HG03039 (cell line): ENCODE measurements around the gene ZC3H18.

ENCODE experiments used
- ATAC-seq: cut with Tn5 transposase; IDR thresholded peaks from one replicate; pipeline ENCODE4 v1.9.1; 2021; ENCODE audit warnings: mild to moderate bottlenecking, moderate library complexity; ENCODE audit not compliant: unreplicated experiment

Gene ZC3H18

DNA sequence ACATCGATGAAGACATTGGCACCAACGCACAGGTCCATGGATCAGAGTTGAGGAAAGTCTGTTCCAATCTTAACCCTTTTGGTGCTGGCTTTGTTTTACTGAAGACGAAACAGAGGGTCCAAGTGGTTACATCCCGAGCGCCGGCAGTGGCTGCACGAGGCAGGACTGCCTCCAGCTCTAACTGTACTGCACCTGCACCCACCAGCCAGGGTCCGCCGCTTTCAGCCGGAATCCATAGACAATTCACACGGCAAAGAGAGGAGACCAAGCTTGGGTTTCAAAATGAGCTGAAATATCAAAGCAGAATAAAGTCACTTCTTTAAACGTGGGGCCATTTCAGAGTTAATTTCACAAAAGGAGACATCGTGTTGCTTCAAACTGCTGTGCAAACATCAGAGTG is 21.2 kb upstream of the ZC3H18 start:
- no peak for ATAC-seq

DNA sequence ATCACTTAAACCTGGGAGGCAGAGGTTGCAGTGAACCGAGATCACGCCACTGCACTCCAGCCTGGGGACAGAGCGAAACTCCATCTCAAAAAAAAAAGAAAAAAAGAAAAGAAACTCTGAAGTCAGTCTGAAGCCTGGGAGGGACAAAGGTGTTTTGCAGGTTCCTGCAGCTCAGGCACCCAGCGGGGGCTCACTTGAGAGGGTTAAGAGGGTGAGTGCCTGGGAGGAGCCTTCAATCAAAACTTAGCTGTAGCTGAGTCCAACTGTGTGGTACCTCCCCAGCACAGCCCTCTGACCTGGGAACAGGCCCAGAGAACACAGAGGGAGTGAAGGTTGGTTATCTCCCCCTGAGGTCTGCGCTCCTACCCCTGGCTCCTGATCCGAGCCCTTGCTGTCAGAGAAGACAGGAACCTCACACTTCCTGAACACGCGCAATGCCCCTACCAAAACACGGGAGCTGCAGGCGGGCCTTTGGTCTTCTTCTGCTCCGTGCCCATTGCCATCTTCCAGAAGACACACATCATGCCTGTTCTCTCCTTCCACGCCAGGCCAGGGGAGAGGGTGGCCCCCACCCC is 20.4 kb upstream of the ZC3H18 start:
- no peak for ATAC-seq

DNA sequence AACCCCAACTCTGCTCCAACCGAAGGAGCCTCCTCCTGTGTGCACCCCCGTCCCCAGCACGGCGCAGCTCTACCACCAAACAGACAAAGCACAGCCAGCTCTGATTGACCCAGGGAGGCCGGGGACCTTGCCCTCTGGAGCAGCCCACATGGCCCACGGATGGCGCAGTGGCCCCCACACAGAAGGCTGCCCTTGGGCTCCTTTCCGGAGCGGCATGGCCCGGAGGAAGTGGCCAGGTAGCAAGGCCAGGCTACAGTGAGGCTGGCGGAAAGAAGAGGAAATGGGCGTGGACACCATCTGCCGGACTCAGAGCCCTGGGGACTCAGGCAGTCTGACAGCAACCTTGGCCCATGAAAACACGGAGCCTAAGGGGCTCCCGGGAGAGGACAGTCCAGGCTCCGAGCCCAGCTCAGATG is 19.9 kb upstream of the ZC3H18 start:
- ATAC-seq = no peak

DNA sequence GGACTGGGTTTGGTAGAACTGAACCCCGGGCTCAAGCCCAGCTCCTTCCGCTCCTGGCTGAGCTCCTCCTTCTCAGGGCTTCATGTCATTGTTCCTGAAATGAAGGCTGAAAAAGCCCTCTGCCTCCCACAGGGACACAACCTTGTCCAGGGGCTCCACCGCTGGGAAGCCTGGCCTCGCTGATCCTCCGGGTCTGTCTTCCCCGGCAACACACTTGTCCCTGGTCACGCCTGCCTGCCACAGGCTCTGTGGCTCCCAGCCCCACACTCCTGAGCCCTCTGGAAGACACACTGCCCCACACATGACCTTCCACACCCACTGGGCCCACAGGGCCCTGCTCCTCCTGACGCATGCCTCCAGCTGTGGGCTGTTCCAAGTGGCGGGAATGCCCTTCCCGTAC is 18.0 kb upstream of the ZC3H18 start:
- ATAC-seq = no peak

DNA sequence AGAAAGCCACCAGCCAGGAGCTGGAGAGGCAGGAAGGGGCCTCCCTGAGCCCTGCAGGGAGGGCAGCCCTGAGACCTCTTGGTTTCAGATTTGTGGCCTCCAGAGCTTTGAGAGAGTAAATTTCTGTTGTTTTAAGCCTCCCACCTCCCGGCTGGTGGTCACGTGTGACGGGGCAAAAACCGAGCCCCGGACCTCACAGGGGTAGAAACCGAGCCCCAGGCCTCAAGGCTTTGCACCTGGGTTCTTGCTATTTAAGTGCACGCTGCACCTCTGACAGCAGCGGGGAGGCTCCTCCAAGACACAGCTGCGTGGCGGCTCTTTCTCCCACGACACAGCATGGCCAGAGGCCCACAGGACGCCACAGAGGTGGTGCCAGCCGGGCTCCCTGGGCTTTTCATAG is 17.4 kb upstream of the ZC3H18 start:
- ATAC-seq = no peak

DNA sequence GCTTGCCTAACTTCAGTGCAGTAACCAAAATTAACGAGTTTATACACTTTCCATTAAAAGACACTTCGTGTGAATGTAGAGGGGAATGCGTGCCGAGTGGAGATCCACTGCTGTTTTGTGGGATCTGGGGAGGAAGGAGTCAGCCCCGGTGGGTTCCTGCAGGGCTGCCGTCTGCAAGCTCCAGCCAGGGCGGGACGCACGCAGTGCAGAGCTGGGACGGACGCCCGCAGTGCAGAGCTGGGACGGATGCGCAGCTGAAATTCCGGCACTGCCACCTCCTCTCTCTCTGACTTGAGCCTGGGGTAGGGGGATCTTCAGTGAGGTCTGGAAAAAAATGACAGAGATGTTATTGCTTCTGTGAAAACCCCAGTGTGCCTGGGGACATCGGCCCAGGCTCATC is 16.5 kb upstream of the ZC3H18 start:
- ATAC-seq = no peak

DNA sequence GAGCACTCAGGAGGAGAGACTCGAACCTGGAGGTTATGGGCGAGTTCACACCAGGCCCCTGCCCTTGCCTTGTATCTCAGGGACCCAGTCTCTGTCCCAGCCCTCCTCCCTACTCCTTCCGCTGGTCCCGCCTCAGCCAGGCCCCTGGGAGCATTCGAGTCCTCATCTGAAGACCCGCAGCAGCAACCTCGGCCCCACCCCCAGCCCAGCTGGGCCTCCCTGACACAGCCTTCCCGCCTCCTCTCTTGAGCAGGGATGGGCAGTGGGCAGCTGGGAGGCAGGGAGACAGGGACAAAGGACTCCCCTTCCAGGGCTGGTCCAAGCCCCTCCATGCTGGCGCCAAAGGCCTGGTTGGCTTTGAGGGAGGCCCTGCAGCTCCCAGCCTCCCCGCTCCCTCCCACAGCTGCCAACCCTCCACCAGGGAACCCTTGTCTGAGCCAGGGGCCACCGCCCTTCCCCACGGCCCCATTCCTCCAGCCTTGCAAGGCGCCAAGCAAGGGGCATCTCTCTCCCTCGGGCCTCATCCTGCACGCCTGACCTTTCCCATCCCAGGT is 15.4 kb upstream of the ZC3H18 start:
- ATAC-seq = no peak

DNA sequence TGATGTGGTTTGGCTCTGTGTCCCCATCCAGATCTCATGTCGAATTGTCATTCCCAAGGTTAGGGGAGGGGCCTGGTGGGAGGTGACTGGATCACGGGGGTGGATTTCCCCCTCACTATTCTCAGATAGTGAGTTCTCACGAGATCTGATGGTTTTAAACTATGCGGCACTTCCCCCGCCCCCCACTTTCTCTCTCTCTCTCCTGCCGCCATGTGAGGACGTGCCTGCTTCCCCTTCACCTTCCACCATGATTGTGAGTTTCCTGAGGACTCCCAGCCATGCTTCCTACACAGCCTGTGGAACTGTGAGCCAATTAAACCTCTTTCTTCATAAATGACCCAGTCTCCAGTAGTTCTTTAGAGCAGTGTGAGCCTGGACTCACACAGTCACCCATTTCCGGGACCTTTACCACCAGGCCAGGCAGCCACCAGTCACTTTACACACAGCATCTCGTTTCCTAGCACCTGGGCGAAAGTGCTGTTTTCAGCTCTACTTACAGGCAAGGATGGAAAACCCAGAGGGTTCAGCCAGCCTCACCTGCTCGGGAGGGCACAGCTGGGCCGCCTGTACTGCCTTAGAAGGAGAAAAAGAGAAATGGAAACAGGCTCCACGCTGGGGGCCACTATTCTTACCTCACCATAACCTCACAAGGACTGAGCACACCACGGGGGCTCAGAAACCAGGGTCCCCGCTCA is 13.8 kb upstream of the ZC3H18 start:
- no peak for ATAC-seq

DNA sequence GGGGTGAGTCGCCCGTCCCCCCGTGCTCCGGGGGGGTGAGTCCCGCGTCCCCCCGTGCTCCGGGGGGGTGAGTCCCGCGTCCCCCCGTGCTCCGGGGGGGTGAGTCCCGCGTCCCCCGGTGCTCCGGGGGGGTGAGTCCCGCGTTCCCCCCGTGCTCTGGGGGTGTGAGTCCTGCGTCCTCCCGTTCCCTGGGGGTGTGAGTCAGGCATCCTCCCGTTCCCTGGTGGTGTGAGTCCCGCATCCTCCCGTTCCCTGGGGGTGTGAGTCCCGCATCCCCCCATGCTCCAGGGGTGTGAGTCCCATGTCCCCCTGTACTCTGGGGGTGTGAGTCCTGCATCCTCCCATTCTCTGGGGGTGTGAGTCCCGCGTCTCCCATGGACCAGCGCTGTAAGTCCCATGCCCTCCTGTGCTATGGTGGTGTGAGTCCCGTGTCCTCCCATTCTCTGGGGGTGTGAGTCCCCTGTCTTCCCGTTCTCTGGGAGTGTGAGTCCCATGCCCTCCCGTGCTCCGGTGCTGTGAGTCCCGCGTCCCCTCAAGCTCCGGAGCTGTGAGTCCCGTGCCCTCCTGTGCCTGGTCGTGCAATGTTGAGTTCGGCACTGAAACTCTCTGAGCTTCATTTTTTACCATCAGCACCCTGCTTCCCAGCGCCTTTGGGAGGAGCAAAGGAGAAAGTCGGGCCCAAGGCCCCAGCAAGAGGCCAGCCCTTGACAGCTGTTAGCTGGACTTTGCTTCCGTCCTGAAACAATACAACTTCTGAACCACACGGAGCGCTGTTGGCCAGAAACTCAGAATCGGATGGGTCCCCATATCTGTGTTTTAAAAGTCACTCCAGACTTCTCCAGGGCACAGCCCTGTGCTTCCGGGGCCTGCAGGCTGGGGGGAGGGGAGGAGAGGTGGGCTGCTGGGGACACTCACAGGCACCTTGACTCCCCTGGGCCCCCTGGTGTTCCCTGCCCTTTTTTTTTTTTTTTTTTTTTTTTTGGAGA is 11.5 kb upstream of the ZC3H18 start:
- no peak for ATAC-seq

DNA sequence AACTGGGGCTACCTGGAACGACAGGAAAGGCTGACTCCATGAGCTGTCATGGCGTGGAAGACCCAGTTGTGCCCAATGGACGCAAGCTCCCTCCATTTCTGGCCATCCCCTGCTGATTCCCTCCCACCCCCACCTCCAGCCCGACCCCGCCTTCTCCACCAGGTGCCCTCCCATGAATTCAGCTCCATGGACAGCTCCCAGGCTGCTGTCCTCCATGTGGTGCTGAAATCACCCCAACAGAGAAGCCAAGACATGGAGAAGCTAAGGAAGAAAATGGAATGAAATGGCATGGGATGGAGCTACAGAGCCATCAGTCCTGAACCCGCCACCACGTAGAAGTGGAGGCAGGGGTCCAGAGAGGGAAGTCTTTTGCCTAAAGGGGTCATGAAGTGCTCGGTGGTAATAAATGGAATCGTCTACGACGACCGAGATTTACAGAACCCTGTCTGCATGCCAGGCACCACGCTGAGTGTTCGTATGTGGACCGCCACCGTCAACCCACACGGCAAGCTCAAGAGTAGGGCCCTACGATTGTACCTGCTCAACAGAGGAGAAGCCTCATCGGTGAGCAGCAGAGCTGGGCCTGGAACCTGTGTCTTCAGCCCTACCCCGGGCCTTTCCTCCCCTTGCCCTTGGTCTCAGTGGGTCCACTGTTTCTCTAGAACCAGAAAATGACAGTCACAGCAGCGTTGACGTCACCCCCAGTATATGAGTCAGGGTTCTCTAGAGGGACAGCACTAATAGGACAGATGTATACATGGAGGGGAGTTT is 9.3 kb upstream of the ZC3H18 start:
- ATAC-seq = no peak

DNA sequence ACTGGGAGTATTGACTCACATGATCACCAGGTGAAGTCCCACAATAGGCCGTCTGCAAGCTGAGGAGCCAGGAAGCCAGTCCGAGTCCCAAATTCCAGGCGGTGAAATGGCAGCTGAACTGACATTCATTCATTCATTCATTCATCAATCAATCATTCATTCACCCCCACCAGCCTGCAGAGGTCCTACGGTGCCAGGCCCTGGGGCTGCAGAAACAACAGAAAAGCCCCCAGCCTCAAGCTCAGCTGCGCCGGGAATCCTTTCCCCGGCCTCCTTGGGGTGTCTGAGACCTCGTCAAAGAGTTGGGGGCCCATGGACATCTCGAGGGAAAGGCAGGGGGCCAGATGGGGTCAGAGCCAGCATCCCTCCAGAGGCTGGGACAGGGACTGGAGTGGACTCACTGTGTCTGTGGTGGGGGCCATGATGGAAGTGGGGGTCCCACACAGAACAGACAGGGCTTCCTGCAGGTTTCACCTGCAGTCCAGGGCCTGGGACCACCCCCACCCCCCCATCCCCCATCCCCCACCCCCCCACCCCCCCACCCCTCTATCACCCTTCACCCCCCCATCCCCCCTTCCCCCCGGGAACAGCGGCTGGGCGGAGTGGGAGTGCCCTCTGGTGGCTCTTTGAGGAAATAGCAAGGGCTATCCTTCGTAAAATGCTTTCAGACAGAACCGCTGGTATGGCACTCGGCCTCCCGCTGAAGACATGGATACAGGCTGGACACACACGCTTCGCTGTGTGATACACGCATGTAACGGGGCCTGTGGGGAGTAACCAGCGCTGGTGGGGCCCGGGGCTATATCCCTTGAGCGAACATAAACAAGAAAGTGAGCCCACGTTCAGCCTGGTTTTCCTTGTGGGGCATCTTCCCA is 8.5 kb upstream of the ZC3H18 start:
- no peak for ATAC-seq

DNA sequence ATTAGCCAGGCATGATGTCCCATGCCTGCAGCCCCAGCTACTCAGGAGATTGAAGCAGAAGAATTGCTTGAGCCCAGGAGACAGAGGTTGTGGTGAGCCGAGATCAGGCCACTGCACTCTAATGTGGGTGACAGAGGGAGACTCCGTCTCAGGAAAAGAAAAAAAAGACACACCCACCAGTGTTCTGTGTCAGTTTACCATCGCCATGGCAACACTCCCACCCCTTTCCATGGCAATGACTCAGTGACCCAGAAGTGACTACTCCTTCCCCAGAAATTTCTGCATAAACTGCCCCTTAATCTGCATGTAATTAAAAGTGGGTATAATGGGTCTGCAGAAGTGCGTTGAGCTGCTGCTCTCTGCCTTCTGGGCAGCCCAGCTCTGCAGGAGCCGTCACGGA is 4.0 kb upstream of the ZC3H18 start:
- ATAC-seq = no peak

DNA sequence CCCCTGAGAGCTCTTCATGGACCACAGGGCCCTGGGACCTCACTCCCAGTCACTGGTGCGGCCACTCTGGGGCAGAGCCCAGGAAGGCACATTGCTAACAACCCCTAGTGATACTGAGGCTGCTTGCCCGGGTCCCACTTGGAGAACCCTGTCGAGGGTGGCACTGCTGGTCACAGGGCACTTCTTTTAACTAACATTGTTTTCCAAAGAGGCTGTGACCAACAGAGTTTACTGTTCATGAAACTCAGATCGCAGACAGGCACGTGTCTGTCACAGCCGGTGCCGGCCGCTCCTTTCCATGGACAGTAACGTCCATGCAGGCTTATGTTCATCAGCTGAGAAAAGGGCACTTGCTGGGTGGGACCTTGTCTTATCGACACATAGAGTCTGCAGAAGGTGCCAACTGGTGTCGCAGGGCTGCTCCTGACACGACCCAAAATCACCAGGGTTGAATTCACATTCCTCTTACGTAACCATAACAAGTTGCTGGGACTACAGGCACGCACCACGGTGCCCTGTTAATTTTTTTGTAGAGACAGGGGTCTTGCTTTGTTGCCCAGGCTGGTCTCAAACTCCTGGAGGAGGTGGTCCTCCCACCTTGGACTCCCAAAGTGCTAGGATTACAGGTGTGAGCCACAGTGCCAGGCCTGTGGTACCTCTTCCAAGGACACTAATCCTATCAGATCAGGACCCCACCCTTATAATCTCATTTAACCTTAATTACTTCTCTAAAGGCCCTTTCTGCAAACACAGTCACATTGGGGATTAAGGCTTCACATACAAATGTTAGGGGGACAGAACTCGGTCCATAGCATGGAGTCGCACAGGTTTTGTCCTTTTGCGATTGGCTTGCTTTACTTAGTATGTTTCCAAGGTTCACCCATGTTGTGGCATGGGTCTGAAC is 1.2 kb upstream of the ZC3H18 start:
- no peak for ATAC-seq

DNA sequence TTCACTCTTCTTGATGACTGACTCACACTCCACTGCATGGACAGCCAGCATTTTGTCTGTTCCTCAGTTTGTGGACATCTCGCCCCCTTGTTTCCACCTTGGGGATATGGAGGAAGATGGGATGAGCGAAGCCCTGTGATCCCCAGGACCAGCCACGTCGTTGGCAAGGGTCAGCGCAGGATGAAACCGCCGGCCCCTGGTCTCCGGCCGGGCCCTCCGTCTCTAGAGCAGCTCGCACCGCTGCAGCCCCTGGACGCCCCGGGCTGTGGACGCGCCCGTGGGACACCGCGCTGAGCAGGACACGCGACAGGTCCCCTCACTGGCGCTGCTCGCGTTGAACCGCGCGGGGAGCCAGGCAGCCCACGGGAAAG is 604 bp upstream of the ZC3H18 start:
- no peak for ATAC-seq

DNA sequence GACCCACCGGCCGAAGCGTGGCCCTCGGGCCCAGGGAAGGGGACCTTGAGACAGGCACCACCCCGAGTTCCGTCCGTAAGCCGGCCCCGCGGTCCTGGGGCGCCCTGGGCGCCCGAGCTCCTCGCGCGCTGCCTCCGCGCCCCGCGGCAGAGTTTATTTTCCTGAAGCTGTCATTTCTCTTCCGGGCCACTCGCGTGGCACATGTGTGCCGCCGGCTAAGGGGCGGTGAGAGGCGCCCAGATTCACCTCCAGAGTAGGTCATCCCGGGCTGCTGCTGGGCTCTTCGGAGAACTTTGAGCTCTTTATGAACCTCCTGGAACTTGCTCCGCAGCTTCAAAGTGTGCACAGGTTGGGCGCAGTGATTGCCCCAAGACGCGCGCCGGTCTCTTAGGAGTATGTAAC is 489 bp downstream of the ZC3H18 start:
- no peak for ATAC-seq

DNA sequence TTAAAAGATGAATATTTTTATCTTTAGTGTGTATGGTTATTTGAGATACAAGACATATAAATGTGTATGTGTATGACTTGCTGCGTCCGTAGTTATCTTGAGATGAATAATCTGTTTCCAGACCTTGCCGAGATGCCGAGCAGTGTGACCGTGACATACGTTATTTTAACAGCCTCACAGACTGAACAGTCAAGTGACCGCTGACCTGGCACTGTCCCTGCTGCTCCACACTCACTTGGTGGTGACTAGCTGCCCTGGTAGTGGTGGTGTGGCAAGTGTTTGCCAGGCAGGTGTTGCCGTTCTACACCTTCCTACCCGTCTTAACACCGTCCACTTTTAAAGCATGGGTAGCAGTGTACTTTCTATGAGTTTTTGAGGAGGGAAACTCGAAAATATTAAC is 5.0 kb downstream of the ZC3H18 start:
- no peak for ATAC-seq

DNA sequence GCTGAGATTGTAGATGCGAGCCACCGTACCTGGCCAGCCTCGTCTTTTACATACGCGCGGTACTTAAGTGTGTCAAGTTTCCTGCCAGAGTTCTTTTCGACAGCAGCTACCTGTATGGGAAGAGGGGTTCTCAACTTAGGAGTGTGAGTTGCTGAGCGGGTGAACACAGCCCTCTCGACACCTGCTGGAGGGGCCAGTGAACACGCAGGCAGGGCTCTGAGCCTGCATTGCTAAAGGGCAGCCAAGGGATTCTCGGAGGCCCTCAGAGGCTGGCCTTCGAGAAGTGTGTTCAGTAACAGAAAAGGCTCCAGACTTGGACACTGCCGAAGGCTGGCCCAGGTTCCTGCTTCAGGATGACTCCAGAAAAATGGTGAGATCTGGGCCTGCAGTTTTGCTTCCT is 6.1 kb downstream of the ZC3H18 start:
- ATAC-seq = no peak

DNA sequence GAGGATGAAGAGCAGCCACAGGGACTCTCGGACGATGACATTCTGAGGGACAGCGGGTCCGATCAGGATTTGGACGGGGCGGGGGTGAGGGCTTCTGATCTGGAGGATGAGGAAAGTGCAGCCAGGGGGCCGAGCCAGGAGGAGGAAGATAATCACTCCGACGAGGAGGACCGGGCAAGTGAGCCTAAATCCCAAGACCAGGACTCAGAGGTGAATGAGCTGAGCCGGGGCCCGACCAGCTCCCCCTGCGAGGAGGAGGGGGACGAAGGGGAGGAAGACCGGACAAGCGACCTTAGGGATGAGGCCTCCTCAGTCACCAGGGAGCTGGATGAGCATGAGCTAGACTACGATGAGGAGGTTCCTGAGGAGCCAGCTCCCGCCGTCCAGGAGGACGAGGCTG is 7.0 kb downstream of the ZC3H18 start:
- ATAC-seq = no peak
